DMS153 treated with DMSO at 0.1 percent for 48 hours (cell line): ENCODE results near the gene CDX2.

Source experiments
- DNase-seq: peaks from one replicate; lab custom pipeline; 2025; ENCODE audit not compliant: unreplicated experiment; lab: John Stamatoyannopoulos, UW

CDX2 gene

DNA sequence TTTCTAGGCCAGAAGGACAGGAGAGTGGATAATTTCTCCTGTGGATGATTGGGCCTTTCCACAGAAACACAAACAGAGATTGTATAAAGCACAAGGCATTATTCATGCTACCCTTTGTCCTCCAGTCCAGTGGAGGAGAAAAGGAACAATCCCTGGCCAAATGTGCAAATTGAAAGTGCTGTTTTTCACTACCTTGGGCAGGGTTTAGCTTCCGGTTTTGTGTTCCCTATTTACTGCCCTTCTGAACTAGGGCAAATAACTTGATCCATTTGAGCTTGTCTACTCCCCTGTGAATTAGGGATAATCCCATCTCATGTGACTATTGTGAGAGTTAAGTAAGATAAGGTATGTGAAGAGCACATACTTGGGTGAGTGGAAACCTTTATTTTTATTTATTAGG is 36.0 kb downstream of the CDX2 start:
- no peak for DNase-seq

DNA sequence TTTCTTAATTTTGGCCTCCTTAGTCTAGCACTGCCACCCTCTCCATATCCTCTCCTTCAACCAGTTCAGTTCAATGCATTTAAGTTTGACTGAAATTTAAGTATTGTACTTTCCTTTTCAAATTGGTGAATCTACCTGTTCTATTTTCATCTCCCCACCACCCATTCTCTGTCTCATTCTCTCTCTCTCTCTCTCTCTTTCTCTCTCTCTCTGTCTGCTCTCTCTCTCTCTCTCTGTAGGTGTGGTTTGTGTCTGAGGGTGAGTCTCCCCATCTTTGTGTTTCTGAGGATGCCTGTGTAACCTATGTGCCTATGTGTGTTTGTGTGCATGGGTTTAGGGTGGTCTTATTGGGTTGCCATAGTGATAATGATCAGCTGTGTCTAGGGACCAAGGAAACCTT is 39.2 kb downstream of the CDX2 start:
- DNase-seq: no peak

DNA sequence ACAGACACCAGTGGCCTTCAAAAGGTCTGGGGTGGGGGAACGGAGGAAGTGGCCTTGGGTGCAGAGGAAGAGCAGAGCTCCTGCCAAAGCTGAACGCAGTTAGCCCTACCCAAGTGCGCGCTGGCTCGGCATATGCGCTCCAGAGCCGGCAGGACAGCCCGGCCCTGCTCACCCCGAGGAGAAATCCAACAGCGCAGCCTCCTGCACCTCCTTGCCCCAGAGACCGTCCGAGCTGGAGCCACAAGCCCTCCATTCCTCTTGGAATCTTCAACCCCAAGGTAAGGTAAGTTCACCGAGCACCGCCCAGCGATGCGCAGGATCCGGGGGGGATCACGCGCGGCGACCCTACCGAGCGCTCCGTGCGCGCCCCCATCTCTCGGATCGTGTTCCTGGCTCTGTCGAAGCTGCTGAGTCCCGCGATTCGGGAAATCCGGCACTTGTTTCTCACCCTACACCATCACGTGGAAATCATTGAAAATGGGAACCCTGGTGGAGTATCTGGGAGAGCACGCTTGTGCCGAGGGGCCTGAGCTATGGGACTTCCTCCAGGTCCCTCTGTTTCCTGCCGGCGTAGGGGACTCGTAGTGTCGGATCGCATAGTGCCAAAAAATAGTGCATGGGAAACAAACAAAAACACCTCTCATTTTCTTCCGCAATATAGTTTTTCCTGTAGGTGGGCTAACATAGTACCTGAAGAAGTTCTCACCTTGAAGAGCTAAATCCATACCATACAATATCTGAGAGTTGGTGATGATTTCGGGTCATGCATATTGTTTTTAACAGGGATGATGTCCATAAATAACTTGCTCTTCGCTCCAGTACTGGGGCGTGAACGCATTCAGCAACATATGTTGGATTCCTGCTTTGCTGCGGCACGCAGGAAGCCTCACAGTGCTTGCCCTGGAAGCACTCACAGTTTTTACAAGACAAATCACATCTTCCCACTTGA is 40.0 kb downstream of the CDX2 start:
- DNase-seq: no peak

DNA sequence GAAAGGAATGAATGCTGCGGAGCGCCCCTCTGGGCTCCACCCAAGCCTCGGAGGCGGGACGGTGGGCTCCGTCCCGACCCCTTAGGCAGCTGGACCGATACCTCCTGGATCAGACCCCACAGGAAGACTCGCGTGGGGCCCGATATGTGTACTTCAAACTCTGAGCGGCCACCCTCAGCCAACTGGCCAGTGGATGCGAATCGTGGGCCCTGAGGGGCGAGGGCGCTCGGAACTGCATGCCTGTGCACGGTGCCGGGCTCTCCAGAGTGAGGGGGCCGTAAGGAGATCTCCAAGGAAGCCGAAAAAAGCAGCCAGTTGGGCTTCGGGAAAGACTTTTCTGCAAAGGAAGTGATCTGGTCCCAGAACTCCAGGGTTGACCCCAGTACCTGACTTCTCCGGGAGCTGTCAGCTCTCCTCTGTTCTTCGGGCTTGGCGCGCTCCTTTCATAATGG is 40.7 kb downstream of the CDX2 start:
- DNase-seq: no peak

DNA sequence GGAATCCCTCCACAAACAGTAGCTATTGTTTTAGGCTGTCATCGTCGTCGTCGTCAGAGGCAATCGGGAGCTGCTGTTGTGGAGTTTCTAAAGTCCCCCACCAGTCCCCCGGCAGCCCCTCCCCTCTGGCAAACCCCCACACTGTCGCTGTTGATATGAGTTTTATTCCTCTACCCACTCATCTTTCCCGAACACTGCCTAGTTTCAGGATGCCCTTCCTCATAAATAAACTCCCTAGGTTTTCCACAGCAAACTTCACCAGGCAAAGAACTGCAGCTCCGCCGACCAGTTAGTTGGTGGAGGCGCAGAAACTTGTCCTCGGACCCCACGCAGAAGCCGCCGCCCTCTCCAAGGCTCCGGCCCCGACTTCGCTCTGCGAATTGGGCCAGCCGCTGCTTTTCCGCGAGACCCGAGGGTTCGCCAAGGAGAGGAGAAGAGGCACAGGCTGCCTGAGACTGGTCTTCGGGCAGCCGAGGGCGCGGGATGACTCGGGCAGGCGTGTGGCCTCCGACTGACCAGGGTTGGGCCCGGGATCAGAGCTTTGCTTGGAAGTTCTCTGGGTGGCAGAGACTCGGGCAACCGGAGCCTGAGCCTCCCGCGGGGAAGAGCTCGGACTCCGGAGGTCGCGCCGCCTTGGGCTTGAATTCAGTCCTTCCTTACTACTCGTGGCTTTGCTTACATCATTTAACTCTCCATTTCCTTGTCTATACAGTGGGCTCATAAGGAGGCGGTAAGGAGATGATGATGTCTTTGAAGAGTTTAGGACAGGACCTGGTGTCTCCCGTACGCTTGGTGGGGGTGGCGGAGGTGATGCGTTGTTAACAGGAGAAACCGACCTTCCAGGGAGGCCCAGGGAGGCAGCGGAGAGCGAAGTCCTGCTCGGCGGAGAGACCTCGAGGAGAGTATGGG is 41.4 kb downstream of the CDX2 start:
- DNase-seq: no peak

DNA sequence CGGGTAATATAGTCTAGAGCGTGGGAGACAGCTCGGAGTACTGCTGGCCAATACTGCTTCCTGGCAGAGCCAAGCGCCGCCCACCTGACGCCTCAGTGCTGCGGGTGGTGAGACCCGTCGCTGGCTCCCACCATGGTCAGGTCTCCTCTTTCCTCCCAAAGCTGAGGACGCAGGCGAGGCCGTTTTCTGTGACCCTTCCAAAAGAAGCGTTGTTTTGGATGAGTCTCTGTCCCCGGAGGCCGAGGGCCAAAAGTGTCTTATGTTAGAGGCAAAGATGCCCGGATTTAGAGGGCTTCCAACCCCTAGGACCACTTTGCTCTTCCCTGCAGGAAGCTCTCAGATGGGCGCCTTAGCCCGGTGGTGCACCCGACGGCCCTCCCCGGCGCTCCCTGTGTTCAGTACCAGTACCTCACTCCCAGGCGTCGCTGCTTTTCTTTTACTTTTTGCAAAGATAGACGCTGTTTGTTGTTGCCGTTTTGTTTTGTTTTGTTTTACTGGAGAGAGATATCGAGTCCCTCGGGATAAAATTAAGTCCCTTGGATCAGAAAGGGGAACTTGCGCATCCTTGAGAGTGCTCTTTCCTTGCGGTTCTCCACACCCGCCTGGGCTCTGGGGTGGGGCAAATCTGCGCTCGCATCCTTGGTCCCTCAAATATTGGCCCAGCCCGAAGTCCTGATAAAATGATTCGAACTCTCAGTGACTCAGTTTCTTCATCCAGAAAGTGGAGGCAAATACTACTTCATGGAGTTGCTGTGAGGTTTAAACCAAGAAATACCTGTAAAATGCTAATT is 42.3 kb downstream of the CDX2 start:
- DNase-seq: no peak

DNA sequence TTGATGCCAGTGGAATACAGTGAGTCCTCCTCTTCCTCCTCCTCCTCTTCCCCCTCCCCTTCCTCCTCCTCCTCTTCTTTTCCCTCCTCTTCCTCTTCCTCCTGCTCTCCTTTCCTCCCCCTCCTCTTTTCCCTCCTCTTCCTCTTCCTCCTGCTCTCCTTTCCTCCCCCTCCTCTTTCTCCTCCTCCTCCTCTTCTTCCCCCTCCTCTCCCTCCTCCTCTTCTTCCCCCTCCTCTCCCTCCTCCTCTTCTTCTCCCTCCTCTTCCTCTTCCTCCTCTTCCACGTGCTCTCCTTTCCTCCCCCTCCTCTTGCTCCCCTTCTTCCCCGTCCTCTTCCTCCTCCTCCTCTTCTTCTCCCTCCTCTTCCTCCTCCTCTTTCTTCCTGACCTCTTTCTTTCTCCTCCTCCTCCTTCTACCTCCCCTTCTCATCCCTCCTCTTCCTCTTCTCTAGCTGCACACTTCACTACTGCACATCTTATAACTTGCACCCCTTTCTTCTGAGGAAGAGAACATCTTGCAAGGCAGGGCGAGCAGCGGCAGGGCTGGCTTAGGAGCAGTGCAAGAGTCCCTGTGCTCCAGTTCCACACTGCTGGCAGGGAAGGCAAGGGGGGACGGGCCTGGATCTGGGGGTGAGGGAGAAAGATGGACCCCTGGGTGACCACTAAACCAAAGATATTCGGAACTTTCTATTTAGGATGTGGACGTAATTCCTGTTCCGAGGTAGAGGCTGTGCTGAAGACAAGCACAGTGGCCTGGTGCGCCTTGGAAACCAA is 43.7 kb downstream of the CDX2 start:
- no peak for DNase-seq

DNA sequence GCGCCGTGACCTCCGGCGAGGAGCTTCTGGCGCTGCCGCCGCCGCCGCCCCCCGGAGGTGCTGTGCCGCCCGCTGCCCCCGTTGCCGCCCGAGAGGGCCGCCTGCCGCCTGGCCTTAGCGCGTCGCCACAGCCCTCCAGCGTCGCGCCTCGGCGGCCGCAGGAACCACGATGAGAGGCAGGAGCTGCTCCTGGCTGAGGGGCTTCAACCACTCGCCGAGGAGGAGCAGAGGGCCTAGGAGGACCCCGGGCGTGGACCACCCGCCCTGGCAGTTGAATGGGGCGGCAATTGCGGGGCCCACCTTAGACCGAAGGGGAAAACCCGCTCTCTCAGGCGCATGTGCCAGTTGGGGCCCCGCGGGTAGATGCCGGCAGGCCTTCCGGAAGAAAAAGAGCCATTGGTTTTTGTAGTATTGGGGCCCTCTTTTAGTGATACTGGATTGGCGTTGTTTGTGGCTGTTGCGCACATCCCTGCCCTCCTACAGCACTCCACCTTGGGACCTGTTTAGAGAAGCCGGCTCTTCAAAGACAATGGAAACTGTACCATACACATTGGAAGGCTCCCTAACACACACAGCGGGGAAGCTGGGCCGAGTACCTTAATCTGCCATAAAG is 44.5 kb downstream of the CDX2 start:
- no peak for DNase-seq

DNA sequence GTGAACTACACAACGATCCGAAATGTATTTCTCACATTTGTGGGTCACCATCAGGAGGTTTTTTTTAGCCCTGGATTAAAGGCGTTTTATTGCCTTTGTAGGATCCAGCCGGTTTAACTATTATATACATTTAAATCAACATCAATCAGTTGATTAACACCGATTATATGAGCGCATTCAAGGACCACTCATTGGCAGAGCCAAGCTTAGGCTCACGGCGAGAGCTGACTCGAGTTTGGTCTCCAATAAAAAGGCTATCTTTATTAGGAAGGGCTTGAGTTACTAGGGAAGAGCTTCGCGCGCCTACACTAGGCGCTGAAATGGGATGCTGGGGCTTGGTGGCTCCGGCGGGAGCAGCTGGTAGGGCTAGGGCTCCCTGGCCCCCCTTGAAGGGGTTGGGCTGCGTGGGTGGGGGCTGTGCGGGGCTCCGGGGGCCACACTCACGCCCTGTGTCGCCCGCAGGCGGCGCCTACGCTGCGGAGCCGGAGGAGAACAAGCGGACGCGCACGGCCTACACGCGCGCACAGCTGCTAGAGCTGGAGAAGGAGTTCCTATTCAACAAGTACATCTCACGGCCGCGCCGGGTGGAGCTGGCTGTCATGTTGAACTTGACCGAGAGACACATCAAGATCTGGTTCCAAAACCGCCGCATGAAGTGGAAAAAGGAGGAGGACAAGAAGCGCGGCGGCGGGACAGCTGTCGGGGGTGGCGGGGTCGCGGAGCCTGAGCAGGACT is 45.2 kb downstream of the CDX2 start:
- DNase-seq: no peak

DNA sequence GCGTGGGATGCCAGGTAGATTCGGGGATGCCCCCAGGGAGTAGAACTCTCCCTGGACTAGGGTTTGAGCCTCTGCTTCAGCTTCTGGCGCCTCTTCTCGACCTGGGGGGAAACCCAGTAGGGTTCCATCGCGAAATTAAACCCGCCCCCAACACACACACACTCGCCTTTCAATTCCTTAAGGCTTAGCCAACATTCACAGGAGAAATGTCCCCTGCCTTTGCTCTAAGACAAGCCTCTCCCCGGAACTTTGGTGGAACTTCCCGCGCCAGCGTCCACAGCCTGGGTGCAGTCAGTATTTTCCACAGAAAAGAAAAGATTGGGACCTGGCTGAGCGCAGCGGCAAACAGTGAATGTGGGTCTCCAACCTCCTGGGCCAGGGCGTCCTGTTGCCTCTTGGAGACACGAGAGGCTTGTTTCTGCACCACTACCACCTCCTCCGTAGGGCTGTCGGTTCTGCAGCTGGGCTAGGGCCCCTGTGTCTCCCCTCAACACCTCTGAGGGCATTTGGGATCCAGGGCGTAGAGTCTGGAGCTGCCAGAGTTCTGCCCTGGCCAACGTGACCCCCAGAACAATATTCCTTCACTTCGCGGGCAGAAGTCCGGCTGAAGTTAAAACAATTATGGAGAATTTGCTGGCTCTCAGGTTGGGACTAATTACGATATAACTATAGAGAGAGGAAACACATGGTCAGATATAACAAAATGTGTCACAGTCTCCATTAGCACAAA is 46.1 kb downstream of the CDX2 start:
- no peak for DNase-seq

DNA sequence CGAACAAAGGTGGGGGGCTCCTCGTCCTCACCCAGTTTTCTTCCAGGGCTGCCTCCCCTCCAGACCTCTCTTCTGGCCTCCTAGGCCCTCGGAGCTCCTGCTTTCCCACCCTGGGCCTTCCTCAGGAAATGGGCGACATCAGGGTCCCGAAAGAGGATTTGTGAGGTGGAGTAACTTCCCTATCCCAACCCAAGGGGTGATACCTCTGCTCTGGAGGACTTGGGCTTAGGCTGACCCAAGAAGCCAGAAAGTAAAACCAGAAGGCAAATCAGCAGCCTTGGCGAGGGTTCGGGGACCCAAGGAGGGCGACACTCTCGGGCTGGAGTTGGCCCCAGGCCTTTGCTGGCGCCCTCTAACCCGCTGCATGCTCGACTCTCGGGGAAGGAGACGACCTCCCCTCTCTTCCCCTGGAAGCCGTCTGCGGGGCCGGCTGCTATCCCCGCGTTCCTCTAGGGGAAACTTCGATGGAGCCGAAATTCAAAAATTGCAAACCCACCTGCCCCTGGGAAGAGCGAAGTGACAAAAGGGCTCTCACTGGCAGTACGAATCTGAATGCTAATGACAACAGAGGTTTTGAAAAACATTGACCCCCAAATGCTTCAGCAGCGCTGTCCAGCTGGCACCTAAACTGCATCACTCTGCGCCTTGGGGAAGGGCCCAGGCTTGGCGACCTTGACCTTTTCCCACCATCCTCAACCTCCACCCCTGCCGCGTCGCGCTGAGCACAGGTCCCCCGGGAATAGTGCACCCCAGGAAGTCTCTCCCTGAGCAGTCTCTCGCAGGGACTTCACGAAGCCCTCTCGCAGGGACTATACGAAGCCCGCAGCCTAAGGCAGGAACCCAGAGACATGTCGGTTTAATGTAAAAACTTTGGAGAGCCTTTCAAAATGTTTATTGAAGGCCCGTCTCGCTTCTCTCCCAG is 46.9 kb downstream of the CDX2 start:
- no peak for DNase-seq

DNA sequence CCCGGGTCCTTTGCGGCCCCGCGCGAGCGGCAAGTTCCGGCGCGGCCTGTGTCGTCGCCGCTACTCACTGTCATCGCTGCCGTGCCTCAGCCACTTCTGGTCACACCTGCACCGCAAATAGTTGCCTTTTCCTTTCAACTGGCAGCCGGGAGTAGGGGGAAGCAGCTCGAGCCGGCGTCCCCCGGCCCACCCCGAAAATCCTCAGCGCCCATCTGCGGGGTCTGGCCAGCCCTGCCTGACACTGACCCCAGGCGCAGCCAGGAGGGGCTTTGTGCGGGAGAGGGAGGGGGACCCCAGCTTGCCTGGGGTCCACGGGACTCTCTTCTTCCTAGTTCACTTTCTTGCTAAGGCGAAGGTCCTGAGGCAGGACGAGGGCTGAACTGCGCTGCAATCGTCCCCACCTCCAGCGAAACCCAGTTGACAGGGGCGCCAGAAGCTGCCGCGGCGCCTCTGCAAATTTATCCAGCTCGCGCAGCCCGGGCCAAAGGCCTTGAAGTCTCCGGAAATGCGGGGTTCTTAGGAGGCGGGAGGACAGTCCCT is 47.6 kb downstream of the CDX2 start:
- no peak for DNase-seq

DNA sequence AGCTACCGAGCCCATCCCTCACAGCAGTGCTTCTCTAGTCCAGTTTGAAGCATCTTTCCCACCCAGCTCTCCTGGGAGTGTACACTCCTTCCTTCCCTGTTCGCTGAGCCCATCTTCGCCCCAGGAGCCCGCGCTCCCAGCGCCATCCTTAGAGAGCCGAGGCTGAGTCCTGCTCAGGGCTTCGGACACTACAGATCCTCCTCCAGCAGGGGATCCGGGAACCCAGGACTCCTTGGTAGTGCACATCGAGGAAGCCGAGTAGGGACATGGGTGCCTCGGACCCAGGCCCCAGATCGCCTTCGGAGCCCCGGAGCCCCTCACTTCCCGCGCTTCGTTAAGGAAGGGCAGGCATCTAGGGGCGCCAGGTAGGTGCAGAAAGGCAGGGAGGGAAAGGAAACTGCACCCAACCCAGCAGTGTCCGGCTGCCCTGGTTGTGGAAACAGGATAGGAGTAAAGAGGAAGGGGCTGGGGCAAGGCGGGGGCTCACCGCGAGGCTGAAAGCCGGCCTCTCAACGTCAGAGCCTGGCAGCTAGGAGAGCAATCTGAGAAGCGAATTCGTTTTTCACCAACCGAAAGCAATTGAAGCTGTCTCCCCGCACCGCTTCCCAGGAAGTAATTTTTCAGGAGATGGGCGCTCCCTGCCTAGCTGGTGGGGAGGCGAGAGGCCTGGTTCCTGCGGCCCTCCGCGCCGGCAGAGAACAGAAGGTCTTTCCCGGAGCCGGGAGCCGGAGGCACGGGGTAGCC is 48.3 kb downstream of the CDX2 start:
- DNase-seq: peak; percentile 42

DNA sequence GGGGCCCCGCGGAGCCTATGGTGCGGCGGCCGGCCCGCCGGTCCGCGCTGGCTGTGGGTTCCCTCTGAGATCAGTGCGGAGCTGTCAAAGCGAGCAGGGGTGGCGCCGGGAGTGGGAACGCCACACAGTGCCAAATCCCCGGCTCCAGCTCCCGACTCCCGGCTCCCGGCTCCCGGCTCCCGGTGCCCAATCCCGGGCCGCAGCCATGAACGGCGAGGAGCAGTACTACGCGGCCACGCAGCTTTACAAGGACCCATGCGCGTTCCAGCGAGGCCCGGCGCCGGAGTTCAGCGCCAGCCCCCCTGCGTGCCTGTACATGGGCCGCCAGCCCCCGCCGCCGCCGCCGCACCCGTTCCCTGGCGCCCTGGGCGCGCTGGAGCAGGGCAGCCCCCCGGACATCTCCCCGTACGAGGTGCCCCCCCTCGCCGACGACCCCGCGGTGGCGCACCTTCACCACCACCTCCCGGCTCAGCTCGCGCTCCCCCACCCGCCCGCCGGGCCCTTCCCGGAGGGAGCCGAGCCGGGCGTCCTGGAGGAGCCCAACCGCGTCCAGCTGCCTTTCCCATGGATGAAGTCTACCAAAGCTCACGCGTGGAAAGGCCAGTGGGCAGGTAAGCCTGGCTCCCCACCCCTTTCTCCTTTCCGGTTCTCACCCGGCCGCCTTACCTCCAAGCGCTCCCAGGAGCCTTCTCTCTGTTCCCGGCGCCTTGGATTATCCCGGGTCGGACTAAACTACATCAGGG is 49.0 kb downstream of the CDX2 start, which contains the start of gene PDX1:
Gene PDX1 (plus strand): TSS at position 67 of the 743 bp plus-strand sequence. CDS start 139 bp downstream, at position 206.
- peak; percentile 62 for DNase-seq

DNA sequence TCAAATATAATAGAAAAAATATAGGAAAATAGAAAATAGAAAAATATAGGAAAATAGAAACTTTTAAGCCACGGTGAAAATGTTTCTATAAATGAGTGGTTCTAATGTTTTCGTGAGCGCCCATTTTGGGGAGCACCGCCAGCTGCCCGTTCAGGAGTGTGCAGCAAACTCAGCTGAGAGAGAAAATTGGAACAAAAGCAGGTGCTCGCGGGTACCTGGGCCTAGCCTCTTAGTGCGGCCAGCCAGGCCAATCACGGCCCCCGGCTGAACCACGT is 49.5 kb downstream of the CDX2 start:
- no peak for DNase-seq
